Activated CD8-positive, alpha-beta memory T cell treated with anti-CD3 and anti-CD28 coated beads for 24 hours (primary cell): ENCODE data around the gene ATF7IP2.
"Not testable (repeated sequence)": the region's sequence is repeated elsewhere in the genome, so short reads cannot be mapped to it uniquely, and the experiment has no call there.

Experiments
- DNase-seq: peaks from one replicate; pipeline ENCODE4 v3.0.0-alpha.2; 2020

The ATF7IP2 gene

DNA sequence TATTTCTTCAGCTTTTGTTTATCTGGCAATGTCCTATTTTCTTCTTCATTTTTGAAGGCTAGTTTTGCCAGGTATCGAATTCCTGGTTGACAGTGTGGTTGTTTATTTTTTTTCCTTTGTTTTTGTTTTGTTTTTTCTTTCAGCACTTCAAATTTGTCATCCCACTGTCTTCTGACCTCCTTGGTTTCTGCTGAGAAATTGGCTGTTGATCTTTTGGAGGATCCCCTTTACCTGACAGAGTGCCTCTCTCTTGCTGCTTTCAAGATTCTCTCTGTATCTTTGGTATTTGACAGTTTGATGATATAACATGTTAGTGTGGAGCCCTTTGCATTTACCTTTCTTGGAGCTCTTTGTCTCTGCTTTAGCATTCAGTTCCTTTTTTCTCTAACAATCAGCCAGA lies 9.6 kb upstream of the ATF7IP2 start:
- DNase-seq: no peak

DNA sequence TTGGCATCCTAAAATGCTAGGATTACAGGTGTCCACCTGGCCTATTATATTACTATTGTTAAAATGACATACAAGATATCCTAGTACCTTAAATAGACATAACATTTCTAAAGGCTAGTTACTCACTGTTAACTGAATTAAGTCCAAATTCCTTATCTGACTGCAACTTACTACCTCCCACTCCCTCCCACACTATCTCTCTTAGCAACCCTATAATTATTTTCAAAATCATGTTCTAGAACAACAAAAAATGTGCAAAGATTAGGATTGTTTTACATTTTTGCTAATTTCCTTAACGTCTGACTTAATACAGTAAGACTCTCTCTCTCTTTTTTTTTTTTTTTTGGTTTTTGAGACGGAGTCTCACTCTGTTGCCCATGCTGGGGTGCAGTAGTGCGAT lies 2.2 kb upstream of the ATF7IP2 start:
- no peak for DNase-seq

DNA sequence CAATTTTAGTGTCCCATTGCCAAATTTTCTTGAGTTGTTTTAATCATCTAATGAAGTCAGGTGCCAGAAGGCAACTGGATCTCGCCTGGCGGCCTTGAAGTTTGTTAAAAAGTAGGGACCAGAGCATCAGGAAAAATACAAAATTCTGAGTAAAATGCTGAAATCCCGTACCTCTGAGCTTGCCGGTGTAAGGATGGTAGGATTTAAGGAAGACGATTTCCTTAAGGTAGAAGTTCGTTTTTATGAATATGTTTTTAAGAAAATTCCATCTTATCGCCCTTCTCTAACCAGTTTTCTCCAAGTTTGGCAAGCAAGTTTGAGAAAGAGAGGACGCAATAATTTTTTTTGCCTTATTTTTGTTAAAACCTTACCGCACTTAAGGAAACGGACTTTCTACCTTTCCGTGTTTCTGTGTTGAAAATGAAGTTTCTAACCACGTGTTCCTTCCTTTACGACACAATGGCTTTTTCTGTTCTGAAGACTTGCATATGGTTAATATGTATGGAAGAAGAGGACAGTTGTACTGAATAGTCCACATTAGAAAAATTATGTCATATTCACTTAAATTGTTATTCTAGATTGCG lies 748 bp downstream of the ATF7IP2 start:
- no peak for DNase-seq

DNA sequence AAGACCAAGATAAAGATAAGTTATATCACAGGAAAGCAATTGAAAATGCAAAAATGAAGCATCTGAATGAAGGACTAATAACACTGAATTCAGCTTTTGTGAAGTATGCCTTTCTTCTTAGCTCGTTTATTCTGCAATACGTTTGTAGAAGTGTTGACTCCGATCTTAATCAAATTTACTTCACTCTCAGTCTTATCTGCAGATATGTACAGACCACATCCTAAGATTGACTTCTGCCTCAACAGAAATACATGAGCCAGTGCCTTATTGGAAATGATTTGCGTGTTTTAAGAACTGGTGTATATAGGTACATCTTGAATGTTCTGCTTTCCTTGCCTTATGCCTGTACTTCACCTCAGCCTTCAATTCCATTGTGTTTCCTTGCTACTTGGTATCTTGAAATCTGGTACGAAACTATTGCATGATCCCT lies 1.3 kb downstream of the ATF7IP2 start:
- no peak for DNase-seq

DNA sequence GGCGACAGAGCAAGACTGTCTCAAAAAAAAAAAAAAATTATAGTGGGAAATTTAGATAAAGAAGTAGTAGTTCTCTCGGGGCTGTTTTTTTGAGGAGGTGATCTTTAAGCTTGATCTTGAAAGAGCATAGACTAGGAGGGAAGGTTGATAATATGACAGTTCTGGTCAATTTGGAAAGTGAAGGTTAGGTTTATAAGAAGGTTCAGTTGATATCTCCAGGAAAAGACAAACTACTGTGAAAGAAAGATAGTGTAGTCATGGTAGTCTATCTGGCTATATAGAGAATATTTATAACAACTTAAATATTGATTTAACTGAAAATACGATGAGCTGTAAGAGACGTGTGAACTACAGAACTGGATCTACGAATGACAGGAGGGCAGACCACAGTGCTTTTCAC lies 3.1 kb downstream of the ATF7IP2 start:
- no peak for DNase-seq

DNA sequence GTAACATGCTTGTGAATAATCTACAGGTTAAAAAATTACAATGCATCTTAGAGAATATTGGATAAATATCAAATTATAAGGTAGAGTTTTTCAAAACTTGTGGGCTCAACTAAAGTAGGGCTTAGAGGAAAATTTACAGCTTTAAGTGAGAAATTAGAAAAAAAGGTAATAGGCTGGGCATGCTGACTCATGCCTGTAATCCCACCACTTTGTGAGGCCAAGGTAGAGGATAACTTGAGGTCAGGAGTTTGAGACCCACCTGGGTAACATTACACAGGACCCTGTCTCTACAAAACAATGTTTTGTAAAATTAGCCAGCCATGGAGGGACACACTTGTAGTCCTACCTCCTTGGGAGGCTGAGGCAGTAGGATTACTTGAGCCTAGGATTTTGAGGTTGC lies 4.5 kb downstream of the ATF7IP2 start:
- DNase-seq: no peak

DNA sequence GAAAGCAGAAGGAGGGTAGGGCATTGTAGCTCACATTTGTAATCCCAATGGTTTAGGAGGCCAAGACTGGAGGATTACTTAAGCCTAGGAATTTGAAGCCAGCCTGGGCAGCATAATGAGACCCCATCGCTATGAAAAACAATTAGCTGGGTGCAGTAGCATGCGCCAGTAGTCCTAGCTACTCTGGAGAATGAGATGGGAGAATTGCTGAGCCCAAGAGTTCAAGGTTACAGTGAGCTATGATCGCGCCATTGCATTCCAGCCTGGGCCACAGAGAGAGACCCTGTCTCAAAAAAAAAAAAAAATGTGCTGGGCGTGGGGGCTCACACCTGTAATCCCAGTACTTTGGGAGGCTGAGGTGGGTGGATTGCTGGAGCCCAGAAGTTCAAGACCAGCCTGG lies 5.0 kb downstream of the ATF7IP2 start:
- DNase-seq: no peak

DNA sequence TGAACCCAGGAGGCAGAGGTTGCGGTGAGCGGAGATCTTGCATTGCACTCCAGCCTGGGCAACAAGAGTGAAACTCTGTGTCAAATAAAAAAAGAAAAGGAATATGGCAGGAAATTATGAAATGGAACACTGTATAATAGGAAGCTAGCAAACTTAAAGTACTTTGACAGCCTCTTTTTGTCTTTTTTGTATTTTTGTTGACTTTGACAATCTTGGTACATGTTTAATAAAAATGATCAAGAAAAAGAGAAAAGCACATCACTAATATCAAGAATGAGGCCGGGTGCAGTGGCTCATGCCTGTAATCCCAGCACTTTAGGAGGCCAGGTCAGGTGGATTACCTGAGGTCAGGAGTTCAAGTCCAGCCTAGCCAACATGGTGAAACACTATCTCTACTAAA lies 5.5 kb downstream of the ATF7IP2 start:
- DNase-seq: no peak

DNA sequence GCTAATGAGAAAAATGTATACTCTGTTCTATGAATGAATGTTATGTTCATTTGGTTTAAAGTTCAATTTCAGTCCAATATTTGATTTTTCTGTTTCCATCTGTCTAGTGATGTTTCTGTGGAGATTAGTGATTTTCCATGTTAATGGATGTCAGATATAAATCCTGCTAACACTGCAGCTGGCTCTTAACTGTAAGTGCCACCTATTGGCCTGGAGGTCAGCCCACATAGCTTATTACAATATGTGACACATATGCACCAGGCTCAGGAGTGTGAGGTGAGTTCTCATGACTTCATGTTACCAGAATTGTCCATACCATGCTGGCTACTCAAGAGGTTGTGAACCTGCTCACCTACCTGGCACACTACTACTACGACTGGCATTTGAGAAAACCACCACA lies 17.1 kb downstream of the ATF7IP2 start:
- no peak for DNase-seq

DNA sequence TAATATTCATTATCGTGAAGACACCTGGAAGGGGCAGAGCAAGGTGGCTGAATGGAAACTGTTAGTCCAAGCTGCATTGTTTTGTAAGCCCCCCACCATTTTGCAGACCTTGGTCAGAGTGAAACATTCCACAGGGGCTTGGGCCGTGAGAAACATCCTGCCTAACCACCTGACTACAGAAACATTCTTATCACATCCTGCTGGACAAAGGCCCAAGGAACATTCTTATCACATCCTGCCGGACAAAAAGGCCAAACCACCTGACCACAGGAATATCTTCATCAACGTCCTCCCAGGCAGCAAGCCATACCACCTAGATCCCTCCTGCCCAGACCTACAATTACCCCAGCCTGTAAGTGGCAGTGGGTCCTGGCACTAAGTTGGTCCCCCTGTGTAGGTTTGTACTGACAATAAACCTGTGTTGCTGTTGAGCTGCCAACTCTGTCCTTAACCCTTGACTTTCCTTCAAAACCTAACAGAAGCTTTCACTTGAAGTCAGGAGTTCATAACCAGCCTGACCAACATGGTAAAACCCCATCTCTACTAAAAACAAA lies 19.6 kb downstream of the ATF7IP2 start:
- DNase-seq: no peak

DNA sequence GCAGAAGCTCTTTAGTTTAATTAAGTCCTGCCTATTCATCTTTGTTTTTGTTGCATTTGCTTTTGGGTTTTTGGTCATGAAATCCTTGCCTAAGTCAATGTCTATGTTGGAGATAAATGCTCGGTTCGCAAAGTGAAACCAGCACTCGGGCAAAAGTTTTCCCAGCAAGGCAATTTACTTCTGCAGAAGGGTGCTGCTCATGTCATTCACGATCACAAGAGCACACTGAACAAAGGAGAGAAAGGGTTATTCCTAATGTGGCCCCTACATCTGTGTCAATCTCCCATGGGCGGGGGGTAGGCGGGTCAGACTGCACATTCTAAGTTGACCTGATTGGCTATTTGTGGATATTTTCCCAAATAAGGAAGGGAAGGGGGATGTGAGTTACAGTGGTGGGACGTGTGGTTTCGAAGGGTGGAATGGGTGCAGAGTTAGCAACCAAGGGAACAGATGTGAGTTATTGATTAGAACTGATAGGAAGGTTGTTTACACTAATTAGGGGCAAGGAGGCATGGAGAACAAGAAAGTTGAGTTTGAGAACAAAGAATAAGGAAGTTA lies 23.0 kb downstream of the ATF7IP2 start:
- no peak for DNase-seq

DNA sequence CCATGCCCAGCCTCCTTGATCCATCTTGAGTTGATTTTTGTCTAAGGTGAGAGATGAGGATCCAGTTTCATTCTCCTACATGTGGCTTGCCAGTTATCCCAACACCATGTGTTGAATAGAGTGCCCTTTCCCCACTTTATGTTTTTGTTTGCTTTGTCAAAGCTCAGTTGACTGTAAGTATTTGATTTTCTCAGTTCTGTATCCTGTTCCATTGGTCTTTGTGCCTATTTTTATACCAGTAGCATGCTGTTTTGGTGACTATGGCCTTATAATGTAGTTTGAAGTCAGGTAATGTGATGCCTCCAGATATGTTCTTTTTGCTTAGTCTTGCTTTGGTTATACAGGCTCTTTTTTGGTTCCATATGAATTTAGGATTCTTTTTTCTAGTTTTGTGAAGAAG lies 23.9 kb downstream of the ATF7IP2 start:
- not testable (repeated sequence) for DNase-seq

DNA sequence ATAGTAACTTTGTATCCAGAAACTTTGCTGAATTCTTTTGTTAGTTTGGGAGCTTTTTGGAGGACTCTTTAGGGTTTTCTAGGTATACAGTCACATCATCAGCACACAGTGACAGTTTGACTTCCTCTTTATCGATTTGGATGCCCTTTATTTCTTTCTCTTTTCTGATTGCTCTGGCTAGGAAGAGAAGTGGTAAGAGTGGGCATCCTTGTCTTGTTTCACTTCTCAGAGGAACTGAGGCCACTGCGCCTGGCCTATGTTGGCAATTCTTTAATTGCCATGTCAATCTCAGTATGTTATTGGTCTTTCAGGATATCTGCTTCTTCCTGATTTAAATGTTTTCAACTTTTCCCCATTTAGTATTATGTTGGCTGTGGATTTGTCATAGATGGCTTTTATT lies 24.6 kb downstream of the ATF7IP2 start:
- no peak for DNase-seq

DNA sequence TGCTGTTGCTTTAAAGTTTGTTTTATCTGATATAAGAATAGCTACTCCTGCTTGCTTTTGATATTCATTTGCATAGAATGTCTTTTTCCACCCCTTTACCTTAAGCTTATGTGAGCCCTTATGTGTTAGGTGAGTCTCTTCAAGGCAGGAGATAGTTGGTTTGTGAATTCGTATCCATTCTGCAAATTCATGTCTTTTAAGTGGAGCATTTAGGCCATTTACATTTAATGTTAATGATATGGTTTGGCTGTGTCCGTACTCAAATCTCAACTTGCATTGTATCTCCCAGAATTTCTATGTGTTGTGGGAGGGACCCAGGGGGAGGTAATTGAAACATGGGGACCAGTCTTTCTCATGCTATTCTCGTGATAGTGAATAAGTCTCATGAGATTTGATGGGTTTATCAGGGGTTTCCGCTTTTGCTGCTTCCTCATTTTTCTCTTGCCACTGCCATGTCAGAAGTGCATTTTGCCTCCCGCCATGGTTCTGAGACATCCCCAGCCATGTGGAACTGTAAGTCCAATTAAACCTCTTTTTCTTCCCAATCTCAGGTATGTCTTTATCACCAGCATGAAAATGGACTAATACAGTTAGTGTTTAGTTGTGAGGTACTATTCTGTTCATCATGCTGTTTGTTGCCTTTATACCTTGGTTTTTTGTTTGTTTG lies 27.2 kb downstream of the ATF7IP2 start:
- DNase-seq: no peak

DNA sequence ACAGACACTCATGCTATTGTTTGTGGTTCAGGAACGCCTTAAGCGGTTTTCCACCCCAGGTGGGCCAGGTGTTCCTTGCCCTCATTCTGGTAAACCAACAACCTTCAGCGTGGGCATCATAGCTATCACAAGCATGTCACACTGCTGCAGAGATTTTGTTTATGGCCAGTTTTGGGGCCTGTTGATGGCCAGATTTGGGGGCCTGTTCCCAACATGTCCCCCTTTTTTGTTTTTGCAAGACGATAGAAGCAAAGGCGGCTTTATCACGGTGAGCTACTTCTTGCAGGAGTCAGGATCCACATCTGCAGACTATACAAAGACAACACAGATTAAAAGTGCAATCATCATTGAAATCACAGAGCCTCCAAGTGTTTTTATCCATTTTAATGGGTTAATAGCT lies 32.3 kb downstream of the ATF7IP2 start:
- not testable (repeated sequence) for DNase-seq

DNA sequence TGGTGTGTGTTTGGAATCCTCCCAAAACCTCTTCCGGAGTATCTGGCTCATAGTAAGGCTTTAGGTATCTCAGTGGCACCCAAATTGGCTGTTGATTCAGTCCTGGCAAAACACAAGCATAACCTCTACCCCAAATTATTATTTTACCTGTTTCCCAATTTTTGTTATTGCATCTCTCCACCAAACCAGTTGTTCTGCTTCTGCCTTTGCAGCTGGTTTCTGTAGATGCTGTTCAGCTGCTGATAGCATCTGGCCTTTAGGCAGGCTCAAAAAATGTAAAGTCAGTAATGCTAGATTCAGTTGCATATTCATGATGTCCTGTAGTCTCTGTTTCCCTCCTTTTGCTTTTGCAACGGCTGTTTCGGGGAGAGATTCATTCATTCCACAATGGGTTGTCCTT lies 33.8 kb downstream of the ATF7IP2 start:
- DNase-seq: no peak

DNA sequence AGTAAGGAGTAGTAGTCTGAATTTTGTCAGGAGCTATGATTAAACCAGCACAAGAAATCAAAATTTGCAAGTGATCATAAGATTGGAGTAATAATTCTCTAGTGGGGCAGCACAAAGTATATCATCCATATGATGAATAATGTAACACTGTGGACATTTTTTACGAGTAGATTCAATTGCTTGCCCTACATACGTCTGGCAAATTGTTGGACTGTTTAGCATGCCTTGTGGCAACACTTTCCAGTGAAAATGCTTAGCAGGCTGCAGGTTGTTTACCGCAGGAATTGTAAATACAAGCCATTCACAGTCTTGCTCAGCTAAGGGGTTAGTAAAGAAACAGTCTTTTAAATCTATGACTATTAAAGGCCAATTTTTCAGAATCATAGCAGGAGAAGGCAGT lies 35.7 kb downstream of the ATF7IP2 start:
- no peak for DNase-seq

DNA sequence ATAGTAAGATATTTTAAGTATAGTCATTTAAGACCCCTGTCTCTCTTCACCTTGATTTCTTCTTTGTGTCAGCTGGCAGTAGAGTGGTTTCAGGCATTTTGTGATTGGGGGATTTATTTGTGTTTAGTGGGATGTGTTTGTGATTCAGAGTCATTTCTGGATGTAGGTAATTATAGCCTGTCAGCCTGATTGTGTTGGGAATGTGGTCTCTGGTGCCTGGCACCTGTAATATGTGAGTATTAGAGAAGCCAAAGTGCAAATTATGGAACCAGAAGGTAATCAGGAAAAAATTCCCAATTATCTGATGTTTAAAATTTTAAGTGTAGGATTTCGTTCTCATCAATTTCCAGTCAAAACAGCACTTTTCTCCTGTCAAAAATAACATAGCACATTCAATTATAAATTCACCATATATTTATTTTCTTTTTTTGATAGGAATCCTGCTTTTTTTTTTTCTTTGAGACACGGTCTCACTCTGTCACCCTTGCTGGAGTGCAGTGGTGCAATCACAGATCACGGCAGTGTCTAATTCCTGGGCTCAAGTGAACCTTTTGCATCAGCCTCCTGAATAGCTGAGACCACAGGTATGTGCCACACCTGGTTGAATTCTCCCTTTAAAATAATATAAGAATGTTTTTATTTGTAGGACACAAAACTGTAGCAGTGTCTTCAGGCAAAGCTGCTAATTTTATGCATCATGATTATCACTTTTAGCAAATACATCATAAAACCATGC lies 42.7 kb downstream of the ATF7IP2 start:
- no peak for DNase-seq

DNA sequence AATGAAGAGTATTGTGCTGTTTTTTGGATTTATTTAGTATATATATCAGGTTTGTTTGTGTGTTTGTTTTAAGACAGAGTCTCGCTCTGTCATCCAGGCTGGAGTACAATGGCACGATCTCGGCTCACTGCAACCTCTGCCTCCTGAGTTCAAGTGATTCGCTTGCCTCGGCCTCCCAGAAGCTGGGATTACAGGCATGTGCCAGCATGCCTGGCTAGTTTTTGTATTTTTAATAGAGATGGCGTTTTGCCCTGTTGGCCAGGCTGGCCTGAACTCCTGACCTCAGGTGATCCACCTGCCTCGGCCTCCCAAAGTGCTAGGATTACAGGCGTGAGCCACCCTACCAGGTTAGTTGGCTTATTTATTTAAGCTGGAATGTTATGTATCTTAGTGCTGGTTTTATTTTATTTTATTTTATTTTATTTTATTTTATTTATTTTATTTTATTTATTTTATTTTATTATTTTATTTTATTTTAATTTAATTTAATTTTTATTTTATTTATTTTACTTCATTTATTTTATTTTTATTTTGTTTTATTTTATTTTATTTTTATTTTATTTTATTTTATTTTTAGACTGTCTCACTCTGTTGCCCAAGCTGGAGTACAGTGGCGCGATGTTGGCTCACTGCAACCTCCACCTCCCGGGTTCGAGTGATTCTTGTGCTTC lies 43.6 kb downstream of the ATF7IP2 start:
- not testable (repeated sequence) for DNase-seq

DNA sequence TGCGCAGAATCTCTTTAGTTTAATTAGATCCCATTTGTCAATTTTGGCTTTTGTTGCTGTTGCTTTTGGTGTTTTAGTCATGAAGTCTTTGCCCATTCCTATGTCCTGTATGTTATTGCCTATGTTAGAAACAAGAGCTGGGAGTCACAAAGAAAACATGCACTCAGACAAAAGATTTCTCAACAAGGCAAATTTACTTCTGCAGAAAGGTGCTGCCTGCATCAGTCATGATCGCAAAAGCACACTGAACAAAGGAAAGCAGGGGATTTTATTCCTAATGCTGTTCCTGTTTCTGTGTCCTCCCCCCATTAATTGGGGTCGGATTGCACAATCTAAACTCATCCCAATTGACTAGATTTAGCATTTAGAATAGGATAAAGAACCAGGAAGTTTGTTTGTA lies 55.9 kb downstream of the ATF7IP2 start:
- no peak for DNase-seq

DNA sequence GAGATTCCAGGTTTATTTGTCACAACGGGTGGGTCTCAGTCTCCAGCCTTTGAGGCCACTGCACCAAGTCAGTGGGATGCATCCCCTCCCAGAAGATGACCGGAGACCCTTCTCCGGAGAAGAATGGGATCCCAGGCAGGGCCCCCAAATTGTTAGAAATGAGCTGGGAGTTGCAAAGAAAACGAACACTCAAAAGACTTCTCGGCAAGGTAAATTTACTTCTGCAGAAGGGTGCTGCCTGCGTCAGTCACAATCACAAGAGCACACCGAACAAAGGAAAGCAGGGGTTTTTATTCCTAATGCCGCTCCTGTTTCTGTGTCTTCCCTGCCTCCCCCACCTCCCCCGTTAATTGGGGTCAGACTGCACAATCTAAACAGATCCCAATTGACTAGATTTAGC lies 61.4 kb downstream of the ATF7IP2 start:
- no peak for DNase-seq

DNA sequence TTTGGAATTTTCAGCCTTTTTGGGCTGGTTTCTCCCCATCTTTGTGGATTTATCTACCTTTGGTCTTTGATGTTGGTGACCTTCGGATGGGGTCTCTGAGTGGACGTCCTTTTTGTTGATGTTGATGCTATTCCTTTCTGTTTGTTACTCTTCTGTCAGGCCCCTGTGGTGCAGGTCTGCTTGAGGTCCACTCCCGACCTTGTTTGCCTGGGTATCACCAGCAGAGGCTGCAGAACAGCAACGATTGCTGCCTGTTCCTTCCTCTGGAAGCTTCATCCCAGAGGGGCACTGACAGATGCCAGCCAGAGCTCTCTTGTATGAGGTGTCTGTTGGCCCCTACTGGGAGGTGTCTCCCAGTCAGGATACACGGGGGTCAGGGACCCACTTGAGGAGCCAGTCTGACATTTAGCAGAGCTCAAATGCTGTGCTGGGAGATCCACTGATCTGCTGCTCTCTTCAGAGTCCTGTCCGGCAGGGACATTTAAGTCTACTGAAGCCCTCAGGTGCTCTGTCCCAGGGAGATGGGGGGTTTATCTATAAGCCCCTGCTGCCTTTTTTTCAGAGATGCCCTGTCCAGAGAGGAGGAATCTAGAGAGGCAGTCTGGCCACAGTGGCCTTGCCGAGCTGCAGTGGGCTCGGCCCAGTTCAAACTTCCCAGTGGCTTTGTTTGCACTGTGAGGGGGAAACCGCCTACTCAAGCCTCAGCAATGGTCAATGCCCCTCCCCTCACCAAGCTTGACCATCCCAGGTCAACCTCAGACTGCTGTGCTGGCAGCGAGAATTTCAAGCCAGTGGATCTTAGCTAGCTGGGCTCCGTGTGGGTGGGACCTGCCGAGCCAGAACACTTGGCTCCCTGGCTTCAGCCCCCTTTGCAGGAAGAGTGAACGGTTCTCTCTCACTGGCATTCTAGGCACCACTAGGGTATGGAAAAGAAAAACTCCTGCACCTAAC lies 66.6 kb downstream of the ATF7IP2 start:
- not testable (repeated sequence) for DNase-seq
